ENCODE data around the gene NRXN3.
"Not testable (repeated sequence)": the region's sequence is repeated elsewhere in the genome, so short reads cannot be mapped to it uniquely, and the experiment has no call there.

Gene NRXN3

GRCh38 chr14:79766511-79766910 is 1596.3 kb downstream of the NRXN3 start:
- in situ Hi-C loops (cut with HindIII; ENCODE audit: low pct_unique_long_range_greater_than_20kb, low sequenced_read_pairs): no loop called here
- no peak for TF ChIP-seq JUND (IDR thresholded peaks at IDR 0.05; ENCODE audit: low read depth)
- DNase-seq (ENCODE audit: low read depth in 1 of 2, low spot score in 1 of 2): no peak

GRCh38 chr14:79767251-79767650 is 1597.1 kb downstream of the NRXN3 start:
- no peak for TF ChIP-seq JUND (IDR thresholded peaks at IDR 0.05; ENCODE audit: low read depth)
- in situ Hi-C loops (cut with HindIII; ENCODE audit: low pct_unique_long_range_greater_than_20kb, low sequenced_read_pairs): no loop called here
- no peak for DNase-seq (ENCODE audit: low read depth in 1 of 2, low spot score in 1 of 2)

- DNase-seq (ENCODE audit: low read depth in 1 of 2, low spot score in 1 of 2); in situ Hi-C loops (cut with HindIII; ENCODE audit: low pct_unique_long_range_greater_than_20kb, low sequenced_read_pairs): not testable (repeated sequence)
These were observed 1597.5 kb downstream of the NRXN3 start for GRCh38 chr14:79767721-79768120.

GRCh38 chr14:79781882-79782281 is 1611.7 kb downstream of the NRXN3 start:
- DNase-seq (ENCODE audit: low read depth in 1 of 2, low spot score in 1 of 2): no peak
- in situ Hi-C loops (cut with HindIII; ENCODE audit: low pct_unique_long_range_greater_than_20kb, low sequenced_read_pairs): no loop called here
- TF ChIP-seq JUND (IDR thresholded peaks at IDR 0.05; ENCODE audit: low read depth): no peak

- TF ChIP-seq JUND (IDR thresholded peaks at IDR 0.05; ENCODE audit: low read depth): no peak
- in situ Hi-C loops (cut with HindIII; ENCODE audit: low pct_unique_long_range_greater_than_20kb, low sequenced_read_pairs): no loop called here
- DNase-seq (ENCODE audit: low read depth in 1 of 2, low spot score in 1 of 2): no peak
These were observed 1612.9 kb downstream of the NRXN3 start for GRCh38 chr14:79783041-79783440.

GRCh38 chr14:79786522-79786921 is 1616.3 kb downstream of the NRXN3 start:
- no peak for TF ChIP-seq JUND (IDR thresholded peaks at IDR 0.05; ENCODE audit: low read depth)
- in situ Hi-C loops (cut with HindIII; ENCODE audit: low pct_unique_long_range_greater_than_20kb, low sequenced_read_pairs): no loop called here
- no peak for DNase-seq (ENCODE audit: low read depth in 1 of 2, low spot score in 1 of 2)

GRCh38 chr14:79788346-79788745 is 1618.2 kb downstream of the NRXN3 start:
- DNase-seq (ENCODE audit: low read depth in 1 of 2, low spot score in 1 of 2): no peak
- in situ Hi-C loops (cut with HindIII; ENCODE audit: low pct_unique_long_range_greater_than_20kb, low sequenced_read_pairs): no loop called here

GRCh38 chr14:79791055-79791732 is 1621.0 kb downstream of the NRXN3 start:
- in situ Hi-C loops (cut with HindIII; ENCODE audit: low pct_unique_long_range_greater_than_20kb, low sequenced_read_pairs): no loop called here
- DNase-seq (ENCODE audit: low read depth in 1 of 2, low spot score in 1 of 2): no peak
- no peak for TF ChIP-seq JUND (IDR thresholded peaks at IDR 0.05; ENCODE audit: low read depth)

More at GRCh38 chr14:79788346-79788745, 1618.2 kb downstream of the NRXN3 start:
- TF ChIP-seq JUND (IDR thresholded peaks at IDR 0.05; ENCODE audit: low read depth): no peak

- in situ Hi-C loops (cut with HindIII; ENCODE audit: low pct_unique_long_range_greater_than_20kb, low sequenced_read_pairs): no loop called here
- DNase-seq (ENCODE audit: low read depth in 1 of 2, low spot score in 1 of 2): no peak
- TF ChIP-seq JUND (IDR thresholded peaks at IDR 0.05; ENCODE audit: low read depth): no peak
These were observed 1631.9 kb downstream of the NRXN3 start for GRCh38 chr14:79802093-79802492.

GRCh38 chr14:79805636-79806035 is 1635.5 kb downstream of the NRXN3 start:
- no peak for TF ChIP-seq JUND (IDR thresholded peaks at IDR 0.05; ENCODE audit: low read depth)
- in situ Hi-C loops (cut with HindIII; ENCODE audit: low pct_unique_long_range_greater_than_20kb, low sequenced_read_pairs): no loop called here

GRCh38 chr14:79809849-79810612 is 1639.9 kb downstream of the NRXN3 start:
- in situ Hi-C loops (cut with HindIII; ENCODE audit: low pct_unique_long_range_greater_than_20kb, low sequenced_read_pairs): no loop called here
- peak in 1 of 2 experiments; percentile 52 for DNase-seq (ENCODE audit: low read depth in 1 of 2, low spot score in 1 of 2)
- TF ChIP-seq JUND (IDR thresholded peaks at IDR 0.05; ENCODE audit: low read depth): no peak

More at GRCh38 chr14:79805636-79806035, 1635.5 kb downstream of the NRXN3 start:
- DNase-seq (ENCODE audit: low read depth in 1 of 2, low spot score in 1 of 2): no peak

GRCh38 chr14:79820866-79821535 is 1650.8 kb downstream of the NRXN3 start:
- in situ Hi-C loops (cut with HindIII; ENCODE audit: low pct_unique_long_range_greater_than_20kb, low sequenced_read_pairs): no loop called here
- no peak for TF ChIP-seq JUND (IDR thresholded peaks at IDR 0.05; ENCODE audit: low read depth)
- DNase-seq (ENCODE audit: low read depth in 1 of 2, low spot score in 1 of 2): no peak

- no peak for TF ChIP-seq JUND (IDR thresholded peaks at IDR 0.05; ENCODE audit: low read depth)
- no peak for DNase-seq (ENCODE audit: low read depth in 1 of 2, low spot score in 1 of 2)
- in situ Hi-C loops (cut with HindIII; ENCODE audit: low pct_unique_long_range_greater_than_20kb, low sequenced_read_pairs): no loop called here
These were observed 1651.9 kb downstream of the NRXN3 start for GRCh38 chr14:79822034-79822433.

Data from T47D (cell line).